Suprapubic skin (tissue), 4 donors: ENCODE measurements around the gene DCBLD1.

Source experiments
- EP300 ChIP-seq: sonication (generic); formaldehyde crosslinking; IDR thresholded peaks from one replicate; pipeline ENCODE4 v1.6.1; 2017; ENCODE audit warnings: antibody characterized with exemption
- POLR2A ChIP-seq, 2 donors: fragments of 450-650 bp; IDR thresholded peaks; one replicate each; pipeline ENCODE4 v1.6.1; 2017; ENCODE audit warnings: antibody characterized with exemption in 2 of 2, mild to moderate bottlenecking in 2 of 2, moderate library complexity in 2 of 2
- POLR2AphosphoS5 ChIP-seq, 3 donors: sonication (generic); formaldehyde crosslinking; IDR thresholded peaks; one replicate each; pipeline ENCODE4 v1.6.1; 2017; ENCODE audit warnings: antibody characterized with exemption in 3 of 3
- TF ChIP-seq, protein P1 (sequence below), 2 donors: fragments of 200-600 bp in 1 of 2; fragments of 450-650 bp in 1 of 2; sonication (generic) in 1 of 2; IDR thresholded peaks; one replicate each; pipeline ENCODE4 v1.5.1; 2016 to 2019; ENCODE audit warnings: antibody characterized with exemption in 2 of 2, mild to moderate bottlenecking in 1 of 2, moderate library complexity in 1 of 2

DNA sequence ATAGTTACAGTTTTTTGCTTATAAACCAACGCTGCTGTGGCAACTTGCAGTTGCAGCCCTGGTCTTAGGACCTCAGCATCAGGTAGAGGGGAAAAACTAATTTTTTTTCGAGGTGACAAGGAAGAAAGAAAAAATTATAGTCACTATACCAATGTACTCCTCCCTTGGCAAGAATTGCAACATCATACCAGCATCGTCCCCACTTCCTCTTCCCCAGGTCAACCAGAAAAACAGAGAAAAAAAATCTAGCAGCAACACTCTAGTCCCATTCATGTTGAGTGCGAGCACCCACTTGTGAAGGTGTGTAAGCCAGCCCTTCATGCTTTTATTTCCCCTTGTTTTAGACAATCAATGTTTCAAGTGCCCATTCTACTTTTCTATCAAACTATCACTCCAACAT lies 13.1 kb upstream of the DCBLD1 start:
- TF ChIP-seq, protein P1, sequence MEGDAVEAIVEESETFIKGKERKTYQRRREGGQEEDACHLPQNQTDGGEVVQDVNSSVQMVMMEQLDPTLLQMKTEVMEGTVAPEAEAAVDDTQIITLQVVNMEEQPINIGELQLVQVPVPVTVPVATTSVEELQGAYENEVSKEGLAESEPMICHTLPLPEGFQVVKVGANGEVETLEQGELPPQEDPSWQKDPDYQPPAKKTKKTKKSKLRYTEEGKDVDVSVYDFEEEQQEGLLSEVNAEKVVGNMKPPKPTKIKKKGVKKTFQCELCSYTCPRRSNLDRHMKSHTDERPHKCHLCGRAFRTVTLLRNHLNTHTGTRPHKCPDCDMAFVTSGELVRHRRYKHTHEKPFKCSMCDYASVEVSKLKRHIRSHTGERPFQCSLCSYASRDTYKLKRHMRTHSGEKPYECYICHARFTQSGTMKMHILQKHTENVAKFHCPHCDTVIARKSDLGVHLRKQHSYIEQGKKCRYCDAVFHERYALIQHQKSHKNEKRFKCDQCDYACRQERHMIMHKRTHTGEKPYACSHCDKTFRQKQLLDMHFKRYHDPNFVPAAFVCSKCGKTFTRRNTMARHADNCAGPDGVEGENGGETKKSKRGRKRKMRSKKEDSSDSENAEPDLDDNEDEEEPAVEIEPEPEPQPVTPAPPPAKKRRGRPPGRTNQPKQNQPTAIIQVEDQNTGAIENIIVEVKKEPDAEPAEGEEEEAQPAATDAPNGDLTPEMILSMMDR (IDR thresholded peaks at IDR 0.05): no peak
- no peak for TF ChIP-seq POLR2A (IDR thresholded peaks at IDR 0.05)
- TF ChIP-seq EP300: no peak
- no peak for TF ChIP-seq POLR2AphosphoS5 (IDR thresholded peaks at IDR 0.05)
